ENCODE results near the gene KCNH1. TPM values are rescaled to one million over a fixed set of nuclear protein-coding genes. Genes with fewer than 3 reads are reported as not detected.

The KCNH1 gene
- total and polyA plus RNA-seq, 9 of the 15 experiments (the other 6 are each of a cell fraction or from before 2014, with no cell fraction given): not detected

GRCh38 chr1:210757677-210758076 is 376.3 kb downstream of the KCNH1 start:
- intact Hi-C loops (cut with micrococcal nuclease): no loop called here
- Histone ChIP-seq H2AFZ (ENCODE audit: low read depth, low read length) (no peak overlapping the region), H3K9me3 (replicated peaks; ENCODE audit: control insufficient read depth, insufficient read depth, low read depth, low read length) (no peaks in the 10 kb centered on the region), H3K27me3 (ENCODE audit: control insufficient read depth in 2 of 2, insufficient read depth in 2 of 2, low read length in 2 of 2) (peaks cover 0 to 3% of the 10 kb centered on the region in 2 experiments; a peak in 1 of 5 replicates), H3K9ac (ENCODE audit: insufficient read depth in 1 of 2, low read depth in 2 of 2, low read length in 2 of 2) (no peak overlapping the region), H3K9me1 (ENCODE audit: control insufficient read depth, insufficient read depth, low read length) (no peaks in the 10 kb centered on the region), H3K4me1 (replicated peaks in 1 of 2; ENCODE audit: control insufficient read depth in 2 of 2, insufficient read depth in 2 of 2, low read length in 2 of 2) (no peaks in the 10 kb centered on the region), H3K27ac (ENCODE audit: extremely low read depth, low read depth, low read length) (no peak overlapping the region), H3K79me2 (ENCODE audit: control insufficient read depth, insufficient read depth, low read length) (no peaks in the 10 kb centered on the region), H3K4me2 (ENCODE audit: insufficient read depth, low read length) (no peak overlapping the region), H3K36me3 (ENCODE audit: control insufficient read depth, insufficient read depth, low read length) (no peaks in the 10 kb centered on the region), H4K20me1 (replicated peaks; ENCODE audit: control insufficient read depth, insufficient read depth, low read length) (no peaks in the 10 kb centered on the region), H3K4me3 (no peak overlapping the region)
- no peak for ATAC-seq
- ChIA-PET CTCF (ENCODE audit: low intra/inter-chr PET ratio) (no interaction called here), POLR2A (no interaction called here)
- TF ChIP-seq ZNF592 (IDR thresholded peaks at IDR 0.05) (no peak), HNRNPUL1 (IDR thresholded peaks at IDR 0.05; ENCODE audit: low read length) (no peak), BDP1 (IDR thresholded peaks at IDR 0.05; ENCODE audit: insufficient read depth, insufficient read length) (no peak), ILK (tag; IDR thresholded peaks at IDR 0.05; ENCODE audit: borderline replicate concordance, low read depth) (no peak), ZKSCAN8 (CRISPR knock-in tag; IDR thresholded peaks at IDR 0.05) (no peak), RBM17 (IDR thresholded peaks at IDR 0.05; ENCODE audit: borderline replicate concordance, low read depth, low read length) (no peak), NKRF (IDR thresholded peaks at IDR 0.05; ENCODE audit: borderline replicate concordance) (no peak), TAF15 (IDR thresholded peaks at IDR 0.05; ENCODE audit: low read depth, low read length) (no peak), RNF2 (IDR thresholded peaks at IDR 0.05) (no peak), ZNF12 (CRISPR knock-in tag; IDR thresholded peaks at IDR 0.05) (no peak), MLX (CRISPR knock-in tag; conservative IDR thresholded peaks at IDR 0.05) (no peak), HLTF (IDR thresholded peaks at IDR 0.05) (no peak)
- in situ Hi-C loops (cut with MboI): no loop called here
- 0% methylated on average over 1 of the region's 1 CpG for WGBS (ENCODE audit: insufficient coverage, low coverage, missing lambda C conversion rate)
- BruUV-seq (replicated peaks): no TSS peak
- DNase-seq (ENCODE audit: extremely low read depth in 1 of 4, low spot score in 3 of 4): no peak
- FAIRE-seq: no peak
